GM12874 (cell line): Measurements from ENCODE around the gene DAAM2.

Experiments
- CTCF ChIP-seq: IDR thresholded peaks from 2 replicates; pipeline ENCODE4 v1.5.1; 2011; ENCODE audit warnings: low read depth, mild to moderate bottlenecking, control low read depth, low read length, moderate library complexity; ENCODE audit not compliant: insufficient read depth

The DAAM2 gene

GRCh38 chr6:39902786-39903465 lies 110.8 kb downstream of the DAAM2 start:
- TF ChIP-seq CTCF, result no peak

- no peak for TF ChIP-seq CTCF
Measured at GRCh38 chr6:39903656-39904055, 111.5 kb downstream of the DAAM2 start.

DNA sequence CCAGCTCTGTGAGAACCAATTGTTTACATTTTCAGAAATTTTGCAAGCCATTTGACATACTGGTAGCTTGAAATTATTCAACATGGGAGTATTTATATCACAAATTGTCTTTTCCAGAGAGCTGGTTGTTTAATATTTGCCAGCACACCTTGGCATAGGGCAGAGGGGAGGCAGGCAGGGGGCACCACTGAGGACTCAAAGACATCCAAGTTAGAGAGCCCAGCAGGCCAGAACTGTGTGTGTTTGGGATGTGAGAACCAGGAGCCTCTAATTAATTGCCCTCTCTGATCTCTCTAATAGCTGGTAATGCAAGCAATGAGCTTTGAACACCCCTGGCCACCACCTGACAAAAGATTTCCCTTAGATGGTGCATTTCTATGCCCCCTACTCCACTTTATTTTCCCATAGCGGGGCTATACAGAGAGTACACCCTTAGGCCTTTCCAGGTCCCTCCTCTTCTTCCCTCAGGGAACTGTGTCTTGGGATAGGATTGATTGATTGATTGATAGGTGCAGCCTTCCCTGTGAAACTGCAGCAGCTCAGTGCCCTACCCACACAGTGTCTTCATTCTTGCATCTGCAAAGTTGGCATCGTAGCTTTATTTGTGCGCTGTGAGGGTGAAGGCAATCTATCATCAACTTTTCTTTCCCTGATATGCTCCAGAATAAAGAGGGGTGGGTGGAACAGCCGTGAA lies 112.9 kb downstream of the DAAM2 start:
- TF ChIP-seq CTCF, result no peak

GRCh38 chr6:39905640-39905975 lies 113.4 kb downstream of the DAAM2 start:
- TF ChIP-seq CTCF, result no peak

DNA sequence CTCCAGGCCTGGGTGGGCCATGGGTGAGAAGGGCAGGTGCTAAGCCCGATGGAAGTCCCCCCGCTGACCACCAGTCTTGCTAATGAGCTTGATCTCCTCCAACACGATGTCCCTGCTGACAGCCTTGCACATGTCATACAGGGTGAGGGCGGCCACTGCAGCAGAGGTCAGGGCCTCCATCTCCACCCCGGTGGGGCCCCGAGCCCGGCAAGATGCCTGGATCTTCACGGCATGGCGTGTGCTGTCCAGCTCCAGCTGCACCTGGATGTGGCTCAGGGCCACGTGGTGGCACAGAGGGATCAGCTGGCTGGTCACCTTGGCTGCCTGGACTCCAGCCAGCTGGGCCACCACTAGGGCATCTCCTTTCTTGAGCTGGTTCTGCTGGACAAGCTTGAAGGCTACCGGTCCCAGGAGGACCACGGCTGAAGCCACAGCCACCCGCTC lies 114.2 kb downstream of the DAAM2 start:
- TF ChIP-seq CTCF, result no peak

GRCh38 chr6:39907871-39908575 lies 115.8 kb downstream of the DAAM2 start:
- TF ChIP-seq CTCF, result no peak

DNA sequence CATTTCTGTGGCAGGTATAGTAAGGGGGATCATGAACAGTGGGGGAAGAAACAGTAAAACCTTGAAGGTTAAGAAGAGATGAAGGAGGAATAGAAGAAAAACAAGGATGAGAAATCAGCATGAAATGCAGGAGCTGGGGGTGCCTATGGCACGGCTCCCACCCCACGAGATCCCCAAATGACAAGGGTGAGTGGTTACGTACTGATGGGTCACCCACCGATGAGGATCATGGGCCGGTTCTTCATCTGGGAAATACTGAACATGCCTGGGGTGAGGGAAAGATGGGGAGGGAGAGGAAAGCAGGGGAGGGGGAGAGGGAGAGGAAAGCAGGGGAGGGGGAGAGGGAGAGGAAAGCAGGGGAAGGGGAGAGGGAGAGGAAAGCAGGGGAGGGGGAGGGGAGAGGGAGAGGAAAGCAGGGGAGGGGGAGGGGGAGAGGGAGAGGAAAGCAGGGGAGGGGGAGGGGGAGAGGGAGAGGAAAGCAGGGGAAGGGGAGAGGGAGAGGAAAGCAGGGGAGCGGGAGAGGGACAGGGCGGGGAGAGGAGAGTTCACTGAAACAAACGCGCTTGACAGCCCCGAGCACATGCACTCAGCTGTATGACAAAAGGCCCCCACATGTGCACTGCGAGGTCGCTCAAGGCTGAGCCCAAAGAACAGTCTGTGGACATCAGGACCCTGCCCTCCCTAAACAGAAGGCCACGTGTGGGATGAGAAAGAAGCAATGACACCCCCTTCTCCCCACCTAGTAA lies 116.8 kb downstream of the DAAM2 start:
- no peak for TF ChIP-seq CTCF
